T-helper 1 cell treated with Interleukin-12 subunit alpha and Interleukin-12 subunit beta and Interleukin-4 antibody, amounts not matched to agents 30 μg/mL and 1 μg/mL, for 36 hours (primary cell): ENCODE results near the gene GNA15.
"Not testable (repeated sequence)": the region's sequence is repeated elsewhere in the genome, so short reads cannot be mapped to it uniquely, and the experiment has no call there.

ENCODE experiments used
- H3K27ac Mint-ChIP-seq: one replicate; pipeline ENCODE4 v1.8.0; 2021; ENCODE audit warnings: mild to moderate bottlenecking, mixed read lengths
- H3K27me3 Mint-ChIP-seq: one replicate; pipeline ENCODE4 v1.8.0; 2021; ENCODE audit warnings: low read depth, mixed read lengths
- H3K36me3 Mint-ChIP-seq: one replicate; pipeline ENCODE4 v1.8.0; 2021; ENCODE audit warnings: low read depth, mixed read lengths
- H3K4me1 Mint-ChIP-seq: one replicate; pipeline ENCODE4 v1.8.0; 2021; ENCODE audit warnings: low read depth, mixed read lengths
- H3K4me3 Mint-ChIP-seq: one replicate; pipeline ENCODE4 v1.8.0; 2021; ENCODE audit warnings: mild to moderate bottlenecking, moderate library complexity, mixed read lengths
- H3K9me3 Mint-ChIP-seq: one replicate; pipeline ENCODE4 v1.8.0; 2021; ENCODE audit warnings: mixed read lengths

Gene GNA15

GRCh38 chr19:3145909-3146676 lies 10.3 kb downstream of the GNA15 start:
- Mint-ChIP-seq H3K36me3 (peaks cover 36% of the 10 kb centered on the region), H3K27me3 (no peaks in the 10 kb centered on the region), H3K4me3 (no peak overlapping the region), H3K9me3 (no peaks in the 10 kb centered on the region), H3K27ac (peak overlapping the region; percentile 52), H3K4me1 (peaks cover 34% of the 10 kb centered on the region)

DNA sequence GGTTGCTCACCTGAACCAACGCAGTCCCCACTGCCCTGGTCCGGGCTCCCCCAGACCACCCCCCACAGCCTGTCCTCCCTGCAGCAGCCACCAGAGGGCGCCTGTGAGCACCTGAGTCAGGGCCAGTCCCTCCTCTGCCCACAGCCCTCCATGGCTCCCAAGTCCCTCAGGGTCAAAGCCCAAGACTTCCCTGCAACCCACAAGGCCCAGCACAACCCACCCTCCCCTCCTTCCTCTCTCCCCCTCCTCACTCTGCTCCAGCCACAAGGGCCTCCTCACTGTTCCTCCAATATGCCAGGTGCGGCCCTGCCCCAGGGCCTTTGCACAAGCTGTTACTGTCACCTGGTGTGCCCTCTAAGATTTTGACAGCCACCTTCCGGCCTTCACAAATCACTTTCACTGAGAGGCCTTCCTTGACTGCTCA lies 10.9 kb downstream of the GNA15 start:
- H3K36me3 Mint-ChIP-seq = peaks cover 36% of the 10 kb centered on the region
- no peaks in the 10 kb centered on the region for H3K9me3 Mint-ChIP-seq
- peaks cover 33% of the 10 kb centered on the region for H3K4me1 Mint-ChIP-seq
- H3K27ac Mint-ChIP-seq = peak overlapping the region; percentile 59
- no peaks in the 10 kb centered on the region for H3K27me3 Mint-ChIP-seq
- no peak overlapping the region for H3K4me3 Mint-ChIP-seq

GRCh38 chr19:3148503-3148902 lies 12.7 kb downstream of the GNA15 start:
- Mint-ChIP-seq H3K27ac (no peak overlapping the region), H3K36me3 (peaks cover 26% of the 10 kb centered on the region), H3K27me3 (no peaks in the 10 kb centered on the region), H3K9me3 (no peaks in the 10 kb centered on the region), H3K4me1 (peaks cover 21% of the 10 kb centered on the region), H3K4me3 (no peak overlapping the region)

DNA sequence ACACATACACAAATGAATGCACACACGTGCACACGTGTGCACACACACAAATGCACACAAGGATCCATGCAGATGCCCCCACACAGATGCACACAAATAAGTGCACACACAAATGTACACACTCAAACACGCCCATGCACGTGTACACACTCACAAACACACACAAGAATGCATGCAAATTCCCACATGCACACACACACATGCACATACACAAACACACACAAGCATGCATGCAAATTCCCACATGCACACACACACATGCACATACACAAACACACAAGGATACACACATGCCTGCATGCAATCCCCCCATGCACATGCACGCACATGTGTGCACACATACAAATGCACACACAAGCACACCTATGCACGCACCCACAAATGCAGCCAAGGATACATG lies 13.3 kb downstream of the GNA15 start:
- Mint-ChIP-seq H3K27ac (no peak overlapping the region), H3K9me3 (no peaks in the 10 kb centered on the region), H3K4me1 (peaks cover 21% of the 10 kb centered on the region), H3K36me3 (peaks cover 26% of the 10 kb centered on the region), H3K4me3 (no peak overlapping the region), H3K27me3 (no peaks in the 10 kb centered on the region)

- no peak overlapping the region for H3K4me3 Mint-ChIP-seq
- peak overlapping the region; percentile 45 for H3K27ac Mint-ChIP-seq
- H3K9me3 Mint-ChIP-seq = no peaks in the 10 kb centered on the region
- no peaks in the 10 kb centered on the region for H3K27me3 Mint-ChIP-seq
- peaks cover 26% of the 10 kb centered on the region for H3K36me3 Mint-ChIP-seq
- peaks cover 21% of the 10 kb centered on the region for H3K4me1 Mint-ChIP-seq
Measured at GRCh38 chr19:3149526-3150505, 14.0 kb downstream of the GNA15 start.

GRCh38 chr19:3150739-3151329 lies 15.0 kb downstream of the GNA15 start:
- Mint-ChIP-seq H3K4me3 (no peak overlapping the region), H3K9me3 (no peaks in the 10 kb centered on the region), H3K27me3 (no peaks in the 10 kb centered on the region), H3K4me1 (peaks cover 23% of the 10 kb centered on the region), H3K36me3 (peaks cover 23% of the 10 kb centered on the region), H3K27ac (no peak overlapping the region)

GRCh38 chr19:3151563-3152418 lies 16.0 kb downstream of the GNA15 start:
- Mint-ChIP-seq H3K9me3 (no peaks in the 10 kb centered on the region), H3K4me3 (no peak overlapping the region), H3K27ac (no peak overlapping the region), H3K36me3 (peaks cover 16% of the 10 kb centered on the region), H3K27me3 (no peaks in the 10 kb centered on the region), H3K4me1 (peaks cover 23% of the 10 kb centered on the region)

DNA sequence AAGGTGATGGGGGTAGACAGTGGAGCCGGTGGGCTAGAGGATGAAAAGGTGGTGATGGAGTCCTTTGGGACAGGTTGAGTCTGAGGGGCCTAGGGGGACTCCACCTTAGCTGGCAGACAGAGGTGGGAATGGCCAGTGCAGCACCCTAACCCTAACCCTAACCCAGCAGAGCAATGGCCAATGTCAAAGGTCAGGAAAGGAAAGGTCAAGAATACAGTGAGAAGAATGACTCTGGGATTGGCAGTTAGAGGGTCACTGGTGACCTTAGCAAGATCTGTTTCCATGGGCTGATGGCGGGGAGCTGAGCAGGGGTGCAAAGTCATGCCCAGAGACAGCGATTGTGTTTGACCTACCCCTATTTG lies 16.6 kb downstream of the GNA15 start:
- no peak overlapping the region for H3K27ac Mint-ChIP-seq
- H3K27me3 Mint-ChIP-seq = no peaks in the 10 kb centered on the region
- H3K9me3 Mint-ChIP-seq = no peaks in the 10 kb centered on the region
- H3K36me3 Mint-ChIP-seq = peaks cover 18% of the 10 kb centered on the region
- peaks cover 25% of the 10 kb centered on the region for H3K4me1 Mint-ChIP-seq
- H3K4me3 Mint-ChIP-seq = no peak overlapping the region

- Mint-ChIP-seq H3K9me3 (peaks cover 3% of the 10 kb centered on the region), H3K27ac (no peak overlapping the region), H3K27me3 (no peaks in the 10 kb centered on the region), H3K36me3 (peaks cover 30% of the 10 kb centered on the region), H3K4me1 (peaks cover 30% of the 10 kb centered on the region), H3K4me3 (no peak overlapping the region)
Measured at GRCh38 chr19:3153286-3154230, 17.7 kb downstream of the GNA15 start.

DNA sequence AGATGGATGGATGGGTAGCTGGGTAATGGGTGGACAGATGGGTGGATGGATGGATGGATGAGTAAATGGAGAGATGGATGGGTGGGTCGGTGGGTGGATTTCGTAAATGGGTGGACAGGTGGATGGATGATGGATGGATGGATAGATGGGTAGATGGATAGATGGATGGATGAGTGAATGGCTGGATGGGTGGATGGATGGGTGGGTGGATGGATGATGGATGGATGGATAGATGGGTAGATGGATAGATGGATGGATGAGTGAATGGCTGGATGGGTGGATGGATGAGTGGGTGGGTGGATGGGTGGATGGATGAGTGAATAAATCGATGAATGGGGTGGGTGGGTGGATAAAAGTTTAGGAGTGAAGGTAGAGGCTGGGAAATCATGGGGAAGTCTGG lies 18.6 kb downstream of the GNA15 start:
- not testable (repeated sequence) for H3K9me3 Mint-ChIP-seq, H3K27ac Mint-ChIP-seq, H3K27me3 Mint-ChIP-seq, H3K4me3 Mint-ChIP-seq
- H3K4me1 Mint-ChIP-seq = peaks cover 25% of the 10 kb centered on the region
- H3K36me3 Mint-ChIP-seq = peaks cover 29% of the 10 kb centered on the region

GRCh38 chr19:3154957-3155736 lies 19.3 kb downstream of the GNA15 start:
- peaks cover 29% of the 10 kb centered on the region for H3K4me1 Mint-ChIP-seq
- peaks cover 6% of the 10 kb centered on the region for H3K9me3 Mint-ChIP-seq

GRCh38 chr19:3157096-3157845 lies 21.4 kb downstream of the GNA15 start:
- Mint-ChIP-seq H3K27me3 (no peaks in the 10 kb centered on the region), H3K4me3 (no peak overlapping the region), H3K9me3 (peaks cover 8% of the 10 kb centered on the region)

More at GRCh38 chr19:3154957-3155736, 19.3 kb downstream of the GNA15 start:
- Mint-ChIP-seq H3K27me3 (no peaks in the 10 kb centered on the region), H3K27ac (no peak overlapping the region), H3K4me3 (no peak overlapping the region), H3K36me3 (peaks cover 32% of the 10 kb centered on the region)

More at GRCh38 chr19:3157096-3157845, 21.4 kb downstream of the GNA15 start:
- Mint-ChIP-seq H3K4me1 (peaks cover 38% of the 10 kb centered on the region), H3K27ac (peak overlapping the region; percentile 80), H3K36me3 (peaks cover 48% of the 10 kb centered on the region)
